Endodermal cell (in vitro differentiated cells): ENCODE data around the gene PLEKHM3. TPM values are rescaled to one million over a fixed set of nuclear protein-coding genes. Genes with fewer than 3 reads are reported as not detected.

Source experiments
- DNase-seq: peaks from one replicate; pipeline ENCODE4 v3.0.0-alpha.2; 2017
- H3K27ac ChIP-seq: 2 replicates; pipeline ENCODE4 v1.5.1; 2013; ENCODE audit warnings: mild to moderate bottlenecking, low read depth, low read length, moderate library complexity
- H3K27me3 ChIP-seq: 2 replicates; pipeline ENCODE4 v1.6.1; 2013; ENCODE audit warnings: mild to moderate bottlenecking, low read length, moderate library complexity; ENCODE audit not compliant: insufficient read depth, control insufficient read depth, poor library complexity, severe bottlenecking
- H3K36me3 ChIP-seq: 2 replicates; pipeline ENCODE4 v1.7.0; 2013; ENCODE audit warnings: mild to moderate bottlenecking, low read length, moderate library complexity; ENCODE audit not compliant: control insufficient read depth, insufficient read depth
- H3K4me1 ChIP-seq: one replicate; pipeline ENCODE4 v1.7.0; 2013; ENCODE audit warnings: low read length; ENCODE audit not compliant: control insufficient read depth, insufficient read depth
- H3K4me3 ChIP-seq: 2 replicates; pipeline ENCODE4 v1.5.1; 2013; ENCODE audit warnings: mild to moderate bottlenecking, low read length, moderate library complexity
- H3K9ac ChIP-seq: 2 replicates; pipeline ENCODE4 v1.6.1; 2013; ENCODE audit warnings: mild to moderate bottlenecking, low read length, moderate library complexity; ENCODE audit not compliant: poor library complexity, severe bottlenecking; ENCODE audit errors: extremely low read depth
- H3K9me3 ChIP-seq: 2 replicates; pipeline ENCODE4 v1.6.1; 2013; ENCODE audit warnings: mild to moderate bottlenecking, low read length, moderate library complexity; ENCODE audit not compliant: control insufficient read depth
- H3K27ac Mint-ChIP-seq: 2 replicates; pipeline ENCODE4 v1.8.0; 2020; ENCODE audit warnings: mixed read lengths
- H3K27me3 Mint-ChIP-seq: 2 replicates; pipeline ENCODE4 v1.8.0; 2021; ENCODE audit warnings: mild to moderate bottlenecking, mixed read lengths; ENCODE audit not compliant: insufficient read depth
- H3K36me3 Mint-ChIP-seq: 2 replicates; pipeline ENCODE4 v1.8.0; 2020; ENCODE audit warnings: low read depth, mixed read lengths
- H3K4me1 Mint-ChIP-seq: 2 replicates; pipeline ENCODE4 v1.8.0; 2020; ENCODE audit warnings: mixed read lengths
- H3K4me3 Mint-ChIP-seq: 2 replicates; pipeline ENCODE4 v1.8.0; 2020; ENCODE audit warnings: mild to moderate bottlenecking, moderate library complexity, mixed read lengths
- H3K9me3 Mint-ChIP-seq: 2 replicates; pipeline ENCODE4 v1.8.0; 2020; ENCODE audit warnings: mild to moderate bottlenecking, mixed read lengths
- CTCF ChIP-seq: fragments of 200-600 bp; sonication (generic); conservative IDR thresholded peaks from 2 replicates; pipeline ENCODE4 v1.5.0; 2021; ENCODE audit warnings: antibody characterized with exemption, mild to moderate bottlenecking
- WGBS, 2 experiments: methylation state at CpG; one replicate each; pipeline versions ENCODE4 v1.1.5 to v1.1.7; 2013; ENCODE audit warnings: missing lambda C conversion rate in 2 of 2, mixed read lengths in 1 of 2; ENCODE audit not compliant: insufficient coverage in 1 of 2, insufficient read length in 1 of 2; 5-methylcytosine and 5-hydroxymethylcytosine counted together
- total RNA-seq, 2 donors: library from RNA; stranded (reverse); fragmentation: NEBNext Ultra II Directional in 1 of 2; extraction: Animal tissue kit (Norgen Biotek cat#: 25700) in 1 of 2; gene quantifications; 2 replicates in 1 of 2; 3 replicates in 1 of 2; pipeline ENCODE4 v1.2.1, GENCODE V29; 2021

Gene PLEKHM3
- total RNA-seq, 2 donors from 2014 or later, result 13.3 to 17.9 TPM

GRCh38 chr2:207901829-207902228, 123.5 kb downstream of the PLEKHM3 start:
- Mint-ChIP-seq H3K9me3 (no peaks in the 10 kb centered on the region), H3K4me3 (no peak overlapping the region), H3K27me3 (no peaks in the 10 kb centered on the region), H3K27ac (peak overlapping the region; percentile 62), H3K36me3 (peaks cover 7% of the 10 kb centered on the region), H3K4me1 (peaks cover 71% of the 10 kb centered on the region)
- Histone ChIP-seq H3K9ac (no peak overlapping the region), H3K4me1 (peaks cover 32% of the 10 kb centered on the region), H3K4me3 (no peak overlapping the region), H3K27me3 (no peaks in the 10 kb centered on the region), H3K36me3 (peaks cover 11% of the 10 kb centered on the region), H3K27ac (no peak overlapping the region), H3K9me3 (no peaks in the 10 kb centered on the region)
- WGBS, 2 experiments, result 91 to 100% methylated on average over 6 to 9 of the region's 9 CpGs
- no peak for DNase-seq
- no peak for TF ChIP-seq CTCF

- H3K4me1 Mint-ChIP-seq, result peaks cover 72% of the 10 kb centered on the region
- Histone ChIP-seq H3K9ac (no peak overlapping the region), H3K9me3 (no peaks in the 10 kb centered on the region), H3K36me3 (peaks cover 11% of the 10 kb centered on the region), H3K27me3 (no peaks in the 10 kb centered on the region), H3K27ac (no peak overlapping the region), H3K4me3 (no peak overlapping the region), H3K4me1 (peaks cover 36% of the 10 kb centered on the region)
- peaks cover 7% of the 10 kb centered on the region for H3K36me3 Mint-ChIP-seq
- H3K27ac Mint-ChIP-seq, result peak overlapping the region; percentile 62
- no peak for DNase-seq
- no peak for TF ChIP-seq CTCF
- no peak overlapping the region for H3K4me3 Mint-ChIP-seq
- no peaks in the 10 kb centered on the region for H3K9me3 Mint-ChIP-seq
- WGBS, 2 experiments, result 77 to 92% methylated on average over 4 of the region's 4 CpGs
- no peaks in the 10 kb centered on the region for H3K27me3 Mint-ChIP-seq
Observed at GRCh38 chr2:207901401-207901800, 123.9 kb downstream of the PLEKHM3 start.

GRCh38 chr2:207898354-207898695, 127.0 kb downstream of the PLEKHM3 start:
- Mint-ChIP-seq H3K27ac (no peak overlapping the region), H3K27me3 (no peaks in the 10 kb centered on the region), H3K36me3 (peaks cover 7% of the 10 kb centered on the region), H3K4me3 (no peak overlapping the region), H3K4me1 (peaks cover 61% of the 10 kb centered on the region), H3K9me3 (no peaks in the 10 kb centered on the region)
- 83 to 93% methylated on average over 2 to 8 of the region's 8 CpGs for WGBS, 2 experiments
- peaks cover 11% of the 10 kb centered on the region for H3K36me3 ChIP-seq
- no peaks in the 10 kb centered on the region for H3K9me3 ChIP-seq
- H3K4me1 ChIP-seq, result peaks cover 30% of the 10 kb centered on the region
- H3K27ac ChIP-seq, result no peak overlapping the region
- TF ChIP-seq CTCF, result no peak
- H3K27me3 ChIP-seq, result no peaks in the 10 kb centered on the region
- H3K9ac ChIP-seq, result no peak overlapping the region
- no peak for DNase-seq
- H3K4me3 ChIP-seq, result no peak overlapping the region
